ENCODE results near the gene MAST3.

Gene MAST3

DNA sequence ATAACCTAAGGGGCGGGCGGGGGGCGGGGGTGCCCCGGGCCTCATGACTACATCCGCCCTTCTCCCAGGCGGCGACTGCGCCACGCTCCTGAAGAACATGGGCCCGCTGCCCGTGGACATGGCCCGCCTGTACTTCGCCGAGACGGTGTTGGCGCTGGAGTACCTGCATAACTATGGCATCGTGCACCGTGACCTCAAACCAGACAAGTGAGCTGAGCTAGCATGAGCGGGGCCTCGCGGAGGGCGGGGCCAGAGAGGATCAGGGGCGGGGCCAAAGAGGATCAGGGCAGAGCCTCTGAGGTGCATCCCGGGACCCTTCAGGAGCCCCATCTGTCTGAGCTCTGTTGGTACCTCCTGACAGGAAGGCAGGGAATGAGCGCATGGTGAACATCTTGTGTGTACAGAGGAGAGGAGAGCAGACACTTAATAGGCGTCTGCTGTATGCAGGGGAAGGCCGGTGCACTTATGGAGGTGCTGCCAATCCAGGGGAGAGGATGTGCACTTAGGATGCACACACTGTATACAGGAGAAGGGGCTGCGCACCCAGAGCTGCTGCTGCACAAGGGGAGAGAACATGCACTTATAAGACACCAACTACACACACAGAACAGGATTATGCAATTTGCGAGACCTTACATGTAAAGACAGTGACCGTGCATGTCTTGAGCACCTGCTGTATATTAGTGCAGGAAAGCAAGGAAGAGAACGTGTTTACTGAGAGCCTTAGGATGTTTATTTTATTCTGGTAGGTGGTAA, 34.4 kb downstream of the MAST3 start:
- no peak overlapping the region for H3K4me3 ChIP-seq (ENCODE audit: low read depth, low read length)
- TF ChIP-seq, protein P1, sequence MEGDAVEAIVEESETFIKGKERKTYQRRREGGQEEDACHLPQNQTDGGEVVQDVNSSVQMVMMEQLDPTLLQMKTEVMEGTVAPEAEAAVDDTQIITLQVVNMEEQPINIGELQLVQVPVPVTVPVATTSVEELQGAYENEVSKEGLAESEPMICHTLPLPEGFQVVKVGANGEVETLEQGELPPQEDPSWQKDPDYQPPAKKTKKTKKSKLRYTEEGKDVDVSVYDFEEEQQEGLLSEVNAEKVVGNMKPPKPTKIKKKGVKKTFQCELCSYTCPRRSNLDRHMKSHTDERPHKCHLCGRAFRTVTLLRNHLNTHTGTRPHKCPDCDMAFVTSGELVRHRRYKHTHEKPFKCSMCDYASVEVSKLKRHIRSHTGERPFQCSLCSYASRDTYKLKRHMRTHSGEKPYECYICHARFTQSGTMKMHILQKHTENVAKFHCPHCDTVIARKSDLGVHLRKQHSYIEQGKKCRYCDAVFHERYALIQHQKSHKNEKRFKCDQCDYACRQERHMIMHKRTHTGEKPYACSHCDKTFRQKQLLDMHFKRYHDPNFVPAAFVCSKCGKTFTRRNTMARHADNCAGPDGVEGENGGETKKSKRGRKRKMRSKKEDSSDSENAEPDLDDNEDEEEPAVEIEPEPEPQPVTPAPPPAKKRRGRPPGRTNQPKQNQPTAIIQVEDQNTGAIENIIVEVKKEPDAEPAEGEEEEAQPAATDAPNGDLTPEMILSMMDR (IDR thresholded peaks at IDR 0.05; ENCODE audit: low read depth, low read length), result no peak

DNA sequence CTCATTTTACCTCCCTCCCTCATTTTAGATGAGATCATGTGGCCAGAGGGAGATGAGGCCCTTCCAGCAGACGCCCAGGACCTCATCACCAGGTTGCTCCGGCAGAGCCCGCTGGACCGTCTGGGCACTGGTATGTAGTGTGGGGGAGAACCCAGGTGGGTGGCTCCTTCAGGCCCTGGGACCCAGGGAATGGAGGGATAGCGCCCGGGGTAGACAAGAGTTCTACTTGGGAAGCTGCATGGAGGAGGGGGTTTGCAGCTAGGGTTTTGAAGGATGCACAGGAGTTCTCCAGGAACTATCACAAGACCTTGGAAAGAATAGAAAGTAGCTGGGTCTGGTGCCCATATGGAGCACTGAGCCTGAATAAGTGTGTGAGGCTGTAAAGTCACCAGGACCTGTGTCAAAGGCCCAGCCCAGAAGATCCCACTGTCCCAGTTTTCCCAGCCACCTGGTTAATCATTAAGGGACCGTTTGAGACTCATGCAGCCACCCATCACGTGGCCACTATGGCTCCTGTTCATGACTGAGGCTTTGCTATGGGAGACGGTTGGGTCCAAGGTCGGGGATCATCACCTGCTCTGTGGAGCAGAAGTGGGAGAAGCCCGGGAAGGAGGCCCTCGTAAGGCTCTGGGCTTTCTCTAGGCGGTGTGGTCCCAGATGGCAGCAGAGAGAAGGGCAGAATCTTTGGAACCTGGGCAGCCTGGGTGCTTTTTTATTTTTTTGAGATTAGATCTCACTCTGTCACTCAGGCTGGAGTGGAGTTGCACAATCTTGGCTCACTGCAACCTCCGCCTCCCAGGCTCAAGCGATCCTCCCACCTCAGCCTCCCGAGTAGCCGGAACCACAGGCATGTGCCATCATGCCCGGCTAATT, 38.4 kb downstream of the MAST3 start:
- no peak overlapping the region for H3K4me3 ChIP-seq (ENCODE audit: low read depth, low read length)
- TF ChIP-seq, protein P1 (IDR thresholded peaks at IDR 0.05; ENCODE audit: low read depth, low read length), result no peak

DNA sequence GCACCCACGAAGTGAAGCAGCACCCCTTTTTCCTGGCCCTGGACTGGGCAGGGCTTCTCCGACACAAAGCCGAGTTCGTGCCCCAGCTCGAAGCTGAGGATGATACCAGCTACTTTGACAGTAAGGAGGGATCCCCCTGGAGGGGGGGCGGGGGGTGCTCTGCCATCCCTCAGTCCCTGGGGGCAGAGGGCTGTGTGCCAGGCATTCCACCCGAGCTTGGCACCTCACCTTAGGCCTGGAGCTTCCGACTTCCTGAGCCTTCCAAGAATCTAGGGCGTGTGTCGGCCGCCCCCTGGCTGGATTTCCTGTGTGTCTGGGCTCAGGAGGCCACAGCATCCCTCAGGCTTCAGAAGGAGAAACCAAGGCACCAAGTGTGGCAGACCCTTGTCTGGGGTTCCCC, 39.7 kb downstream of the MAST3 start:
- no peak overlapping the region for H3K4me3 ChIP-seq (ENCODE audit: low read depth, low read length)
- TF ChIP-seq, protein P1 (IDR thresholded peaks at IDR 0.05; ENCODE audit: low read depth, low read length), result no peak

DNA sequence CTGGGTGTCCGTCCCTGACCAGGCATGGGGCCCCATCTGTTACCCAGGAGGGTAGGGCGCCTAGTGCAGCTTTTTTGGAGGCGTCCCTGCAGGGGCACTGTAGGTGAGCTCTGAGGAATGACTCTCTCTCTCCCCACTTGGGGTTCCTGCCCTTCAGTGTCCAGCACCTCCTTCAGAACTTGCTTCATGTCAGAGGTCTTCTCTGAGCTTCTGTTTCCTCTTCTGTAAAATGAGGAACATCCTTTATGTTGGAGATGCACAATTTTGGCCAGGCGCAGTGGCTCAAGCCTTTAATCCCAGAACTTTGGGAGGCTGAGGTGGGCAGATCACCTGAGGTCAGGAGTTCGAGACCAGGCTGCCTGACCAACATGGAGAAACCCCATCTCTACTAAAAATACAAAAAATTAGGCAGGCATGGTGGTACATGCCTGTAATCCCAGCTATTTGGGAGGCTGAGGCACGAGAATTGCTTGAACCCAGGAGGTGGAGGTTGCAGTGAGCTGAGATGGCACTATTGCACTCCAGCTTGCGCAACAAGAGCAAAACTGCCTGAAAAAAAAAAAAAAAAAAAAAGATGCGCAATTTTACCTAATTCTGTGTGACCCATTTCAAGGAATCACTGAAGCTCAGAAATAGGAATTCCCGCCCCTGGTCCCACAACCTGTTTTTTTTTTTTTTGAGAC, 40.2 kb downstream of the MAST3 start:
- TF ChIP-seq, protein P1 (IDR thresholded peaks at IDR 0.05; ENCODE audit: low read depth, low read length), result no peak
- no peak overlapping the region for H3K4me3 ChIP-seq (ENCODE audit: low read depth, low read length)

DNA sequence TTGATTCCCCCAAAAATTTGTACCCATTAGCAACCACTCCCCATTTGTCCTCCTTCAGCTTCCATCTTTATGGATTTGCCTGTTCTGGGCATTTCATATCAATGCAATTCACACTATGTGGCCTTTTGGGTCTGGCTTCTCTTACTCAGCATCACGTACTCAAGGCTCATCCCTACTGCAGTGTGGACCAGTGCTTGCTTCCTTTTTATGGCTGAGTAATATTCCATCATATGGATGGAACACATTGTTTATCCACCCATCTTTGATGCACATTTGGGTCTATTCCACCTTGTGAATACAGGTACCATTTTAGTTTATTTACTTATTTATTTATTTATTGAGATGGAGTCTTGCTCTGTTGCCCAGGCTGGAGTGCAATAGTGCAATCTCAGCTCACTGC, 42.9 kb downstream of the MAST3 start:
- H3K4me3 ChIP-seq (ENCODE audit: low read depth, low read length), result no peak overlapping the region
- TF ChIP-seq, protein P1 (IDR thresholded peaks at IDR 0.05; ENCODE audit: low read depth, low read length), result no peak

DNA sequence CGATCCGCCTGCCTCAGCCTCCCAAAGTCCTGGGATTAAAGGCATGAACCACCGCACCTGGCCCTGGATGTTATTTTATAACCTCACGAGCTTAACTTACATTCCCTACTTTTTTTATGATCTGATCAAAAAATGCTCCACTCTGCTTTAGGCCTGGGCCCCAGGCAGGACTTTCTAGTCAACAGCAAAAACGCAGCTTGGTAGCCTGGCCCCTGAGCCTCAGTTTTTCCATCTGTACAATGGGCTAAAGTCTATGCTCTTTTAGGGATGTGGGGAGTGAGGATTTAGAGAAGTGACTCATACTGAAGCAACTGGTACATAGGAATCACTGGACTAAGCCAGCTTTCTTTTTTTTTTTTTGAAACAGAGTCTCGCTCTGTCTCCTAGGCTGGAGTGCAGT, 43.5 kb downstream of the MAST3 start:
- H3K4me3 ChIP-seq (ENCODE audit: low read depth, low read length), result no peak overlapping the region
- TF ChIP-seq, protein P1 (IDR thresholded peaks at IDR 0.05; ENCODE audit: low read depth, low read length), result no peak
